NCI-H345 treated with DMSO at 0.1 percent for 48 hours (cell line): ENCODE data around the gene ADCY5.
A peak's percentile ranks its signal among the peaks of the same experiment; 100 is the strongest.
"Not testable (repeated sequence)": the region's sequence is repeated elsewhere in the genome, so short reads cannot be mapped to it uniquely, and the experiment has no call there.

Experiments
- DNase-seq: peaks from one replicate; lab custom pipeline; 2025; ENCODE audit not compliant: unreplicated experiment; lab: John Stamatoyannopoulos, UW

The ADCY5 gene

DNA sequence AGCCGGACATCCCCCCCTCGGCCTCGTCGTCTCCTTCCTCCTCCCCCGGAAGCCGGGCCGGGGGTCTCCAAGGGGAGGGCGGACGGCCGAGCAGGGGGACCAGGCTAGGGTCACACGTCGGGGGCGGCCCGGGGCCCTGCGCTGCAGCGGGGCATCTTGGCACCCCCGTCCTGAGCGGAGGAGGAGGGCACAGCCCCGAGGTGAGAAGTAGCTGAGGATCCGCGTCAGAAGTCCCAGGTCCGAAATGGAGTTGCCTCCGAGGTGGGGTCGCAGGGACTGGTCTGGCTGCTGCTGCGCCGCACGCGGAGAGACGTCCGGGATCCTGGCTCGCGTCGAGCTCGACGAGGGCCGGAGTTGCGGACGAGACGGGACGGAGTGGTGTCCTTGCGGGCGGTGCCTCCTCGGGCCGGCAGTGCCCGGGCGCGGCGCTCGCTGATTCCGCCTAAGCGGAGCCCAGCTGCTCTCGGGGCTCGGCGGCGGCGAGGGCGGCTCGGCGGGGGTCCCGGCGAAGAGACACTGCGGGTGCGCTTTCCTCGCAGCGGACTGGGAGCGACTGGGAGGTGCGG lies at the start of gene ADCY5:
ADCY5 (minus strand) TSS at position 555 of the 566 bp plus-strand sequence; CDS start at position 10, 545 bp downstream.
- DNase-seq = no peak

DNA sequence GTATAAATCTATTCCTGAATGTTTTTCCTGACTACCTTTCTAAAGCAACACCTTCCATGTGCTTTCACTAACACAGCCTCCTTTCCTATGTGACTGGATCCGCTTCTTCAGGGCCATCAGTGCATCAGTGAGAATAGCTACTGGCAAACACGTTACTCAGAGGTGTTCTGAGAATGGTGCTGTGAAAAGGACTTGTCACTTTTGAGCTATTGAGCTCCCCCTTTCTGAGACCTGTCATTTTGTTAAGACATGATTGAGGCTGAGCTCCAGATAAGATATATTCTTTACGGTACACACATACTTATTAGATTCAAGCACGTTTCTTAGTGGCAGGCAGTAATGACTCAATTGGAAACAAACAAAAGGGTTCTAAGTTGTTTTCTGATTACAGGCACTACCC lies 45.0 kb upstream of the ADCY5 start:
- no peak for DNase-seq

DNA sequence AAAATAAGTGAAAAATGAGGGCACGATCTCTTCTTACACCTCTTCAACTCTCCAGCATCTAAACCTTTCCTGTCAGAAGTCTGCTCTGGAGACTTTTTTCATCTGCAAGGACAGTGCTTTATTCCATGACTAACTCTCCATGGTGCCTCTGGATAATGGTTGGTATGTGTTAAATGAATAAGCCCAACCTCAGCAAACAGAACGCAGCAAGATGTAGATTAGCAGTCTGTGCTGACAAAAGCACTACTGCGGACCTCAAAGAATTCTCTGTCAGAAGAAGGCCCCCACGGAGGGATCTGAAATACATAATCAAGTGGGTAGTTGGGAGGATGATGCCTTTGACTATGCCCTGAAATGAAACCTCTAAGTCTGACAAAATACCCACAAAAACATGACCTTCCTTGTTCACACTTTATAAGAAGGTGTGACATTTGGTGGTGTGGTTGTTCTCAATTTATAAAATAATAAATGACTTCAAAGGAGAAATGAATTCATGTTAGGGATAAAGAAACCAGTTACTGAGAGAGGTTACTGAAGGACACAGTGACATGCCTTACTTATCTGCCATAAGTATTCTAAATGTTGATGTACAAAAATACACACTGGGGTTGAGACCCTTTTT lies 43.2 kb upstream of the ADCY5 start:
- DNase-seq = no peak

DNA sequence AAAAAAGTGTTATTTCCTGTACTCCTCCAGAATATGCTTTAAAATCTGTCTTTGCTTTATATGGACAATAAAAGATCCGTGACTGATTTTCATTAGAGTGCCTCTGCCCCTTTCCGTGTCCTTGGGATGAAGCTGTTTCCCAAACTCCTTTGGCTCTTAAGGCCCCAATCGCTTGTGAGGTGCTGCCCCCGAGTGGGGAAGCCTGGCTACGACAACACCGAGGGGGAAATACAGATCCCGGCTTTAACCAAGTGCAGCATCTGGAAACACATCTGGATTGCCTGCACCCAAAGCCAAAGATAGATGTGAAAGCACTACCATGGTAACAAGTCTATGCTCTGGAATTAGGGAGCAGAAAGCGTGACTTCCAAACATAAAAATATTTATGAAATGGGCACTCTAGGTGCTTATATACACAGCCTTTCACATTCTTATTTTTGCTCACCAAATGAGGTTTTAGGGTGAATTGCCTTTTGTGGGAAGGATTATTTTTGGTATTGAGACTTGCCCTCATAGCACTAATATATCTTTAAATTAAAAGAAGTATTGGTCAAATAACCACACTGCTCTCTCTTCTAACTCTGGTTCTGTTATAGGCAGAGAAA lies 40.6 kb upstream of the ADCY5 start:
- peak; percentile 10 for DNase-seq

DNA sequence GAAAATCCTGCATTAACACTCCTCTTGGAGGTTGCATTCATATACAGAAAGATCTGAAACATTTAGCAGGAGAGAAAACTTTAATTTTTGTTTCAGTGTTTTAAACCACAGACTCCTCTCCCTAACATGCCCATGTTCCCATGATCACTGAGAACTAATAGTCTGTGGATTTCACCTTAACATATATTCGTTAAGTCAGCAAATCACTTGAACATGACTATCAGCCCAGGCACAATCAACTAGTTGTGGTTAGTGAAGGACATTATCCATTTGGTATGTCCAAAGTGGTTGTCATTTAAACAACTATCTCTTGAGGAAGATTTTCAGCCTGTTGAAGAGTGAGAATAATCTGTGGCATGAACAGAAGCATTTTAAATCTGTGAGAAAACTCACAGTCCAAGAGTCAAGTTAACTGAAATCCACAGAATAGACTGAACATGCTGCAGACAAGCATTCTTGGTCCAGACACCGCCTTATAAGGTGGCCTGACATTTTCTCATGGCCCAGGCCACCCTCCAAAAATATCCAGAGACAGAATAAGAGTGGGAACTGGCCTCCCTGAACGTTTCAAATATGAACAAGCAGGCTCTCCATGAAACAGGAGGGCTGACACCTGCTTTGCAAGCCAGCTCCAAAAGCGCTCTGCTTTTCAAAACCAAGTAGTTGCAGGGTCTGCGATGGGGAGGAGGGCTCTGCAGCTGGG lies 39.9 kb upstream of the ADCY5 start:
- no peak for DNase-seq

DNA sequence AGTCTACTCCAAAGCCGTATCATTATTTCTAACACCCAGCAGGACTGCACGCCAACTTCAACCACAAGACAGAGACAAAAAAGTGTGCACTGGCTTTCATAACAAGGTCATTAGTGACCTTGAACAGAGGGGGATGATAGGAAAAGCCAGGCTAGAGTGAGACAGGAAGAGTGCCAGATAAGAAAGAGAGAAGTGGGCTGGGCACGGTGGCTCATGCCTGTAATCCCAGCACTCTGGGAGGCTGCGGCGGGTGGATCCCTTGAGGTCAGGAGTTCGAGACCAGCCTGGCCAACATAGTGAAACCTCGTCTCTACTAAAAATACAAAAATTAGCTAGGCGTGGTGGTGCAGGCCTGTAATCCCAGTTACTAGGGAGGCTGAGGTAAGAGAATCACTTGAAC lies 38.2 kb upstream of the ADCY5 start:
- not testable (repeated sequence) for DNase-seq

DNA sequence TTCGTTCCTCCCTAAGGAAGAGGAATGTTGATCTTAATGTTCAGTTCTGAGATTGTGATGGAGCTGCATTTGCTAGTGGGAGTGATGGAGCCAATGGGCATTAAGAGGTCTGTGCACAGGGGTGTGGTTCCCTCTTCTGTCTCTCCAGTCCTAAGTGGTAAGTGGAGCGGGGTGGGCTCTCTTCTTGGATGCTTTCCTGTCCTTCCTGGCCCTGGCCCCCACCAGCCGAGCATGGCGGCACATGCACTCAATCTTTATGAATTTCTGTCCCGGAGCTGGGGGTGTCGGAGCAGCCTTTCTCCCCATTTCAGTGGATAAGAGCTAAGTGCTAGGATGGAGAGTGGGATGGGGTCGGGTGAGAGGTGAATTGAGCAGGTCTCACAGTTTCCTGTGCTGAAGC lies 37.6 kb upstream of the ADCY5 start:
- DNase-seq = no peak

DNA sequence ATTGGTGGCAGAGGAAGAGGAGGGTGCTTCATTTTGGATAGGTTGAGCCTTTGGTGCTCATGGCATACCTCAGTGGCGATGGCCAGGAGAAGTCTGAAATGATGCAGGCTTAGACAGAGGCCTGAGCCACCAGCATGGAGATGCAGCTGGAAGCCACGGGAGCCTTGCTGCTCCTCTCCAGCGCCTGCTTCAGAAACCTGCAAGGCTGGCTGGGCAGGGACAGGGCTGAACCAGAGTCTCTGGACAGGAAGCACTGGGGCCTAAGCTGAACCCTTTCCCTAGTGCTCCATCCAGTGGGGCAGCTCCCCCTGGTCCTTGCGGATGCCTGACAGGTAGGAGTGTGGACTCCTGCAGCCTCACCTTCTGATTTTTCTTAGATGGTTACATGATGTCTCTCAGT lies 36.7 kb upstream of the ADCY5 start:
- DNase-seq = no peak

DNA sequence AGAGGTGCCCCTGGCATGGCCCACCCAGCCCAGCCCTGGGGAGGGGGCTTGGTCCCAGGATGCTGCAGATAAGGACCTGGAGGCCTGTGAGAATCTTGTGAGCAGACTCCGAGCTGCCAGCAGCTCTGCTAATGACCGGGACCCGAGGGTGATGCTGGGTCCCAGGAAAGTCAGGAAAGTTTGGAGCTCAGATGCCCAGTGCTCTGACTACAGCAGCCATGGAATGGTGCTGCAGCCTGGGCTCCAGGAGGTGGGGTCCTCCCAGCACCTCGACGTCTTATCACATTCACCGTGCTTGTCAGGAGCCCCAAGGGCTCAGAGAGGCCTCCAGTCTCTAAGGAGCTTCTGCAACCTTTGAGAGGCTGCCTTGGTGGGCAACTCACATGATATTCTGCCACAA lies 34.3 kb upstream of the ADCY5 start:
- no peak for DNase-seq

DNA sequence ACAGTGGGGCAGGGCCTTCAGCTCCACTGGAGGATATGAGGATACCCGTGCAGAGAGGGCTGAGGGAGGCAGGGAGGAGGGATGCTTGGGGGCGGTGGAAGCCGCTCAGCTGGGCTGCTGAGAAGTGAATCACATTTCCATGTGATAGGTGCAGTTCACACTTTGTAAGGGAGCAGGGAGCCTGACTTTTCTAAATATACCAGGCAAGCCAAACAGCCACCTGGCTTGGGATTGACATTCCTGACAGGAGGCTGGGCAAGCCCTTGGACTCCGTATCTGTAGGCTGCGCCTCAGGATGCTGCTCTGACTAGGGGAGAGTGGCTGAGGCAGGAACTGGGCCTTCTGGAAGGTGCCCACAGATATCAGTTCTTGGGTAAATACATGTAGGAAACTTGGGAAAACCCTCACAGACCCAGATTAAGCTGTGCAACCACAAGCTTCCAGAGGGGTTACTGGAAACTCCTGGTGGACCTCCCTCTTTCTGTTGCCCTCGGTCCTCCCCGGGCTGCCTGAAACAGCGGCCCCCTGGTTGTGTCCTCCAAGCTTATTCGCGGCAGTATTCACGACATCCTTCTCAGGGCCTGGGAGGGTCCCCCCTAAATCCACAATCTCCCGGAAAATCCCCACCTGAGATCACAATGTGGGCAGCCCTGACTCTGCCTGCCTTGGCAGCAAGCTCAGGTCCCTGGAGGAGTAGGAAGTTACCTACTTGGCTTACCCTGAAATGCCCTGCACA lies 33.0 kb upstream of the ADCY5 start:
- no peak for DNase-seq

DNA sequence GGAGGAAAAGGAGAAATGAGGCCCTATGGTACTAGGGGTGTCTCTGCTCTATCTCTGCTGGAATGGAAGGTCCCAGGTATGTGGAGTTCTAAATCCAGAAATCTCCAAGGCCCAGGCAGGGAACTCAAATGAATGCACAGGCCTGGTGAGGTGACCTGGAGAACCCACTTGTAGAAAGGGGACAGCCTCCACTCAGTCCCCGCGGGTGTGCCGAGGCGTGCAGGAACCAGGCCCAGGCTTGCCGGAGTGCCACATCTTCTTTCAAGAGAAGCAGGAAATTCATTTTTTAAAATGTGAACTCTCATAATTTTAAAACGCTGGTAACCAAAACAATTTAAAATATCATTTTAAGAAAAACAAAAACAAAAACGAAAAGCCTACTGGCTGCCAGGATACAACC lies 32.2 kb upstream of the ADCY5 start:
- no peak for DNase-seq

DNA sequence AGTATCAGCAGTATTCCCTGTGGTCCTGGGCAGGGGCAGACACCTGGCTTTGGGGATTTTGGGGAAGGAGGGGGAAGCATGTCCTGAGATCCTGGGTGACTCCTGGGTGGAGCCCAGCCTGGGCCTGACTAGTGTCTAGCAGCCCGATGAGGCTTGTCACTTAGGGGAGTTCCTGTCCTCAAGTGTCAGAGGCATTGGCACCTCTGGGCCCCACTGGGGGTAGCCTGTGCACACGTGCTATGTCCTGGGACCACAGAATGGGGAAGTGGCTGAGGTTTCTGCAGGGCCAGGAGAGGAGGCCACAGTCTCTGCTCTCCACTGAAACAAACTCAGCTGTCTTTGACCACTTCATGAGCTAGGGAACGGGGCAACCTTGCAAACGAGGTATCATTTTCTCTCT lies 31.5 kb upstream of the ADCY5 start:
- no peak for DNase-seq

DNA sequence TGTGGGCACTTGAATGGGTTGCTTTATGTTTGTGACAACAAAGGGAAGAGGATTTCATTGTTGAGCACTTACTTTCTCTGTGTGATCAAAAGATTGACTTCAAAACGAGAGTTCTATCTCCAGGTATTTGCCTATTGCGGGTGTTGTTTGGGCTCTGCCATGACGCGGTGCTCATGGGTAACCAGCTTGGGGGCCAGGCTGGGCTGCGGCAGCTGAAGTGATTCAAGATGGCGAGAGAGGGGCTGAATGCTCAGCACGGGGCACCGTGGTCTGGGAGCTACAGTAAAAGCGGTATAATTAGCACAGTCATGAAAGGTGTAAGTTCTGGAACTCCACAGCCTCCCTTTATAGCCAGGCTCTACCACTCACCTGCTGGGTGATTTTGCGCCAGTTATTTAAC lies 31.0 kb upstream of the ADCY5 start:
- no peak for DNase-seq

DNA sequence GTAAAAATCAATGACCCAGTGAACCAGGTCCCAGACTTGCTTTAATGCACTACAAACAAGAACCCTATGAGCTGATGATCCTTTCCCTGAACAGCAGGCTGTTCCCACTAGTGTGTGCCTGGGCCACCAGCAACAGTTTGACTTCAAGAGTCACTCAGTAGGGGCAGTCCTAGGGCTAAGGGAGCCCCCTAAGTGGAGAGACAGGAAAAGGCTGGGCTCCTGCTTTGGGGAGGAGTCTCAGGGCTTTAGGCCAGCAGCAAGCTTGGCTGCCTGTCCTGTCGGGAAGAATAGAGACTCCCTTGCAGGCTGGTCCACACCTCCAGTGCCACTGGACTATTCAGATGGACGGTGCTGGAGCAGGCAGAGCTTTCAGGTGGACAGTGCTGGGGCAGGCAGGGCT lies 29.4 kb upstream of the ADCY5 start:
- no peak for DNase-seq

DNA sequence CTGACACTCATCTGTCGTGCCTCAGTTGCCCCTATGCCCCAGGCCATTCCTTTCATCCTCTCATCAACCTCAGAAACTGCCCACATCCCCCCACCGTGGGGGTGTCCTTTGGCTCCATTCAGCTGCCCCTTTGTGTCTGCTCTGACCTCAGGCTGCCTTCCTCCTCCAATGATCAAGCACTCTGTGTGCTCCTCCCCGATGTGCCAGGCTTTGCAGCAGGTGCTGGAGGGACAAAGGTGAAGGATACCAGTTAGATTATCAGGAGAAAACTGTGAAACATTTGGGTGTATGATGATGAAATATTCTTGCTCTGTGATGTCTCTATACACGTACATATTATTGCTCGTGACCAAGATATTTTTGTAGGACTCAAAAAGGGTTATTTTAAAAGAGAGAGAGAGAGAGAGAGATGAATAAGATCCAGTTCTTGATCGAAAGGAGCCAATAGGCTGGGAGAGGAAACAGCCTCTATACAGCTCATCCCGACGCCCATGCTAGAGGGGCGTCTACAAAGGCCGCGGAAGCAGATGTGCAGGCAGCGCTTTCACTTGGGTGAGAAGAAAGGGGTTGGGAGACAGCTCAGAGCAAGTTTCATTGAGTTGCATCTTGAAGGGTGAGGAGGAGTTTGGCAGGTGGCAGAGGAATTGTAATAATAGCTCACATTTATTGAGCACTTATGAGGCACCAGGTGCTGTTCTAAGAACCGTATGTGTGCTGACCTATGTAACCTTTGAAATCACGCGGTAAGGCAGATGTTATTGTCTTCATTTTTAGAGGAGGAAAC lies 28.3 kb upstream of the ADCY5 start:
- no peak for DNase-seq

DNA sequence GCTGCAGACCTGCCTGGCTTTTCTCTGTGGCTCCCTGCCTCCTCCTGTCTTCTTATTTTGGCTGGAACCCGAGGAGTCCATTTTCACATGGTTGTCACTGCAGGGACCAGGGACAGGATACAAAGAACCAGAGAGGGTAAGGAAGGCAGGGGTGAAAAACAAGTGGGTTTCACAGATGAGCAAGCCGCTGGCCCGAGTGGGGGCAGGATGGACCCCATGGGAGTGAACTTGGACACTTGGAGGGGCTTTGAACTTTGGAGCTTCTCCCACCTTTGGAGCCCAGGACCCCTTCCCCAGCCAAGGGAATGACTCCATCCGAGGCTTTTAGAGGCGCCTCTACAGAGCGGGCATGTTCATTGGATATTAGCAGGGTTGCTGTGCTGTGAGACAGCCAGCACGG lies 26.9 kb upstream of the ADCY5 start:
- no peak for DNase-seq

DNA sequence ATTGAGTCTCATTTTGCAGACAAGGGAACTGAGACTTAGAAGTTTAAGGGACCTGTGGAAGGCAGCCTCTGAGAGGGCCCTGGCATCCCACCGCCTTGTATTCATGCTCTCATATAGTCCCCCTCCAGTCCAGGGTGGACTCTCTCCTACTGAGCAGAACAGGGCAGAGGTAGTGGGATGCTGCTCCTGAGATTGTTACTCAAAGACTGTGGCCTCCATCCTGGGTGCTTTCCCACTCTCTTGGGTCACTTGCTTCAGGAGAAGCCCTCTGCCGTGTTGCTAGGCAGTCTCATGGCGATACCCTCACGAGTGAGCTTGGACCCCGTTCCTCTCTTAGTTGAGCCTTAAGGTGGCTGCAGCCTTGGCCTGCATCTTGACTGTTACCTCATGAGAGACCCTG lies 22.2 kb upstream of the ADCY5 start:
- DNase-seq = no peak

DNA sequence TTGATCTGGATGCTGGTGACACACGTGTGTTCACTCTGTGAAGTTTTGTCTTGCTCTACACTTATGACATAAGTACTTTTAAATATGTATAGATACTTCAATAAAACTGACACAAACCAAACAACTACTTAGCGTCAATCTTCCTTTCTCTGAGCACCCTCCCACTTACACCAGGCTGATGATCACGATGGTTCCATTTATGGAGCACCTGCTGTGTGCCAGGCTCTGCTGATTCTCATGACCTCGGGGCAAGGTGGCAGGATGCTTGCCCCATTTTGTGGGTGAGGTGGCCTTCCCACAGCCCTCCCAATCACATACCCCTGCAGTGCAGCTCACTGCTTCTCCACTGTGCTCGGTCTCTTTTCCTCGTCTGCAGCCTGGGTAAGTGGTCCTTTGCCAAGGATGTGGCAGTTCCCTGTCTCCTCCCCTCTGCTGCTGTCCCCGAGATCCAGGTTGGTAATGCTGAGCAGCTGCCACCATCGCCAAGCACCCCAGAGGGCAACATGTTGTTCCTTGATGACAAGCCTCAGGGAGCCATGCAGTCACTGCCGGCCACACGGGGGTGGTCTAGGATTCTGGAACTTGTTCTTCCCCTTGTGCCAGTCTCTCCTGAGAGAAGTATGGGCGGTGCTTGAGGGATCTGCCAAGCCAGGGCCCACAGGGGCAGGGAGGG lies 20.6 kb upstream of the ADCY5 start:
- no peak for DNase-seq

DNA sequence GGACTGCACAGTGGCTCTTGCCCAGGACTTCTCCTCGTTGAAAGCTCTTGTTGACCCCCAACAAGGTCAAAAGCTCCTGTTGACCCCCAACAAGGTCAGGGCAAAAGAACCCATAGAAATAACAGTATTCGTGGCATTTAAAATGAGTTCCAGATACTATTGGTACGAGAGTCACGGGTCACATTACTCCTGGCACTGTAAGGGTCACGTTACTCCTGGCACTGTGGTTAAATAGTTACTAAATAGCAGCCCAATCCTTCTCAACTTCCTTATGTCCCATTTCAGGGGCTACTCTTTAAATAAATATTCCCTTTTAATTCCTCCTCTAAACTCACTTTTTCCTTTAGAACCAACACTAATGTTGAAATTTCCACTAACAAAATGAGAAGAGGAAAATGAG lies 18.2 kb upstream of the ADCY5 start:
- no peak for DNase-seq

DNA sequence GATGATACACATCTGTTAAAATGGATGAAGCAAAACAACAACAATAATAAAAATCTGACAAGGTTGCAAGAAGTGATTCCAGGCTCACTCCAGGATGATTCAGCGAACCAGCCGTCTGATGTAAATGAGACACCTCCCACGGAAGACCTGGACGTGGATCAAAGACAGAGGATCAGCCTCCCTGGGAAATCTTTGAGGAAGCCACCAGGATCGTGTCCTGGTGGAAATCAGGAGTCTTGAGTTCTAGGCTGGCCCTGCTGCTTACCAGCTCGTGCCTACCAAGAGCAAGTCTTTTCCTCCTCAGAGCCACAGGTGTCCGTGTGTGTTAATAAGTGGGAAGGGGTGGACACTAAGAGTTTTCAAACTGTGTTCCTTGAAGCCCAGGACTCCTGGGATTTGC lies 15.3 kb upstream of the ADCY5 start:
- no peak for DNase-seq
